Mesothelial cell of epicardium (in vitro differentiated cells): ENCODE data around the gene HAPLN1. TPM values are rescaled to one million over a fixed set of nuclear protein-coding genes. Genes with fewer than 3 reads are reported as not detected.
"Not testable (repeated sequence)": the region's sequence is repeated elsewhere in the genome, so short reads cannot be mapped to it uniquely, and the experiment has no call there.

ENCODE experiments used
- DNase-seq, 2 experiments: peaks; one replicate each; pipeline ENCODE4 v3.0.0; 2021; ENCODE audit warnings: low spot score in 2 of 2; ENCODE audit not compliant: unreplicated experiment in 2 of 2
- H3K27ac Mint-ChIP-seq: 2 replicates; pipeline ENCODE4 v1.8.0; 2021; ENCODE audit warnings: mixed read lengths
- H3K27me3 Mint-ChIP-seq: 2 replicates; pipeline ENCODE4 v1.8.0; 2021; ENCODE audit warnings: low read depth, mixed read lengths
- H3K36me3 Mint-ChIP-seq: 2 replicates; pipeline ENCODE4 v1.8.0; 2021; ENCODE audit warnings: mixed read lengths
- H3K4me1 Mint-ChIP-seq: 2 replicates; pipeline ENCODE4 v1.8.0; 2021; ENCODE audit warnings: mixed read lengths
- H3K4me3 Mint-ChIP-seq: 2 replicates; pipeline ENCODE4 v1.8.0; 2021; ENCODE audit warnings: mild to moderate bottlenecking, moderate library complexity, mixed read lengths
- H3K9me3 Mint-ChIP-seq: 2 replicates; pipeline ENCODE4 v1.8.0; 2021; ENCODE audit warnings: mixed read lengths
- CTCF ChIP-seq: fragments of 200-600 bp; sonication (generic); IDR thresholded peaks from one replicate; pipeline ENCODE4 v1.5.0; 2021; ENCODE audit warnings: antibody characterized with exemption; ENCODE audit not compliant: unreplicated experiment
- total RNA-seq: library from RNA; stranded (reverse); gene quantifications from 3 replicates; pipeline ENCODE4 v1.2.1, GENCODE V29; 2021

Gene HAPLN1
- total RNA-seq, 1 donor from 2014 or later = 2.8 TPM

GRCh38 chr5:83740741-83741140 lies 20.1 kb upstream of the HAPLN1 start:
- no peak for TF ChIP-seq CTCF
- no peak for DNase-seq
- Mint-ChIP-seq H3K27ac (no peak overlapping the region), H3K27me3 (no peaks in the 10 kb centered on the region), H3K4me1 (peaks cover 1% of the 10 kb centered on the region), H3K4me3 (no peak overlapping the region), H3K36me3 (no peaks in the 10 kb centered on the region), H3K9me3 (peaks cover 12% of the 10 kb centered on the region)

- H3K27me3 Mint-ChIP-seq, H3K4me1 Mint-ChIP-seq, H3K36me3 Mint-ChIP-seq, H3K9me3 Mint-ChIP-seq, H3K27ac Mint-ChIP-seq, DNase-seq, H3K4me3 Mint-ChIP-seq: not testable (repeated sequence)
These were observed 15.5 kb upstream of the HAPLN1 start for GRCh38 chr5:83736169-83736568.

GRCh38 chr5:83735058-83735457 lies 14.4 kb upstream of the HAPLN1 start:
- not testable (repeated sequence) for DNase-seq, H3K4me3 Mint-ChIP-seq, H3K9me3 Mint-ChIP-seq, H3K27ac Mint-ChIP-seq, H3K36me3 Mint-ChIP-seq, H3K4me1 Mint-ChIP-seq, H3K27me3 Mint-ChIP-seq

- no peaks in the 10 kb centered on the region for H3K27me3 Mint-ChIP-seq
- H3K4me1 Mint-ChIP-seq = no peaks in the 10 kb centered on the region
- no peak overlapping the region for H3K27ac Mint-ChIP-seq
- no peaks in the 10 kb centered on the region for H3K36me3 Mint-ChIP-seq
- peaks cover 13% of the 10 kb centered on the region for H3K9me3 Mint-ChIP-seq
- DNase-seq = no peak
- H3K4me3 Mint-ChIP-seq = no peak overlapping the region
- TF ChIP-seq CTCF = no peak
These were observed 11.0 kb upstream of the HAPLN1 start for GRCh38 chr5:83731638-83732037.

GRCh38 chr5:83729362-83729761 lies 8.7 kb upstream of the HAPLN1 start:
- no peak for DNase-seq
- no peak for TF ChIP-seq CTCF
- H3K27ac Mint-ChIP-seq = no peak overlapping the region
- peaks cover 7% of the 10 kb centered on the region for H3K9me3 Mint-ChIP-seq
- H3K4me3 Mint-ChIP-seq = no peak overlapping the region
- no peaks in the 10 kb centered on the region for H3K36me3 Mint-ChIP-seq
- no peaks in the 10 kb centered on the region for H3K27me3 Mint-ChIP-seq
- H3K4me1 Mint-ChIP-seq = peaks cover 10% of the 10 kb centered on the region

GRCh38 chr5:83726912-83727311 lies 6.3 kb upstream of the HAPLN1 start:
- Mint-ChIP-seq H3K27ac (no peak overlapping the region), H3K27me3 (no peaks in the 10 kb centered on the region), H3K4me1 (peaks cover 21% of the 10 kb centered on the region), H3K36me3 (no peaks in the 10 kb centered on the region), H3K4me3 (no peak overlapping the region), H3K9me3 (peaks cover 3% of the 10 kb centered on the region)
- DNase-seq = no peak
- no peak for TF ChIP-seq CTCF

- Mint-ChIP-seq H3K27me3 (peaks cover 7% of the 10 kb centered on the region), H3K4me1 (peaks cover 36% of the 10 kb centered on the region), H3K9me3 (peaks cover 3% of the 10 kb centered on the region), H3K4me3 (no peak overlapping the region), H3K27ac (peak overlapping the region; percentile 61), H3K36me3 (no peaks in the 10 kb centered on the region)
- no peak for DNase-seq
- TF ChIP-seq CTCF = no peak
These were observed 4.3 kb upstream of the HAPLN1 start for GRCh38 chr5:83724935-83725334.
